Neuronal stem cell (in vitro differentiated cells): ENCODE measurements around the gene FAIM2.

Experiments
- DNase-seq: peaks from one replicate; pipeline ENCODE4 v3.0.0-alpha.2; 2013; ENCODE audit warnings: low spot score
- H2AFZ ChIP-seq: one replicate; pipeline ENCODE4 v1.6.1; 2013; ENCODE audit warnings: mild to moderate bottlenecking, low read length, inconsistent platforms
- H2AK5ac ChIP-seq: 2 replicates; pipeline ENCODE4 v1.6.1; 2013; ENCODE audit warnings: low read depth, mild to moderate bottlenecking, inconsistent platforms, low read length, moderate library complexity, mixed read lengths
- H2BK120ac ChIP-seq: 2 replicates; pipeline ENCODE4 v1.6.1; 2013; ENCODE audit warnings: low read depth, mild to moderate bottlenecking, inconsistent platforms, low read length, moderate library complexity, mixed read lengths
- H2BK12ac ChIP-seq: one replicate; pipeline ENCODE4 v1.6.1; 2013; ENCODE audit warnings: low read length, inconsistent platforms
- H2BK15ac ChIP-seq: 2 replicates; pipeline ENCODE4 v1.6.1; 2013; ENCODE audit warnings: mild to moderate bottlenecking, low read length, inconsistent platforms, mixed read lengths
- H2BK5ac ChIP-seq: one replicate; pipeline ENCODE4 v1.6.1; 2013; ENCODE audit warnings: inconsistent platforms, mild to moderate bottlenecking, low read length, moderate library complexity
- H3K14ac ChIP-seq: one replicate; pipeline ENCODE4 v1.6.1; 2013; ENCODE audit warnings: low read length, inconsistent platforms
- H3K18ac ChIP-seq: 2 replicates; pipeline ENCODE4 v1.6.1; 2013; ENCODE audit warnings: low read length, inconsistent platforms
- H3K23ac ChIP-seq: 2 replicates; pipeline ENCODE4 v1.6.1; 2013; ENCODE audit warnings: low read depth, mild to moderate bottlenecking, mixed read lengths, low read length, inconsistent platforms; ENCODE audit not compliant: poor library complexity
- H3K27ac ChIP-seq: replicated peaks from 3 replicates; pipeline ENCODE4 v1.5.1; 2013; ENCODE audit warnings: low read length, inconsistent platforms
- H3K27me3 ChIP-seq, 3 experiments: 2 replicates each; pipeline ENCODE4 v1.6.1; 2013; ENCODE audit warnings: low read length in 3 of 3, mild to moderate bottlenecking in 2 of 3, inconsistent platforms in 1 of 3, low read depth in 1 of 3, mixed read lengths in 1 of 3, moderate library complexity in 1 of 3; ENCODE audit not compliant: control insufficient read depth in 3 of 3, insufficient read depth in 3 of 3
- H3K36me3 ChIP-seq, 2 donors: replicated peaks in 1 of 2; 2 replicates each; pipeline ENCODE4 v1.6.1; 2013; ENCODE audit warnings: low read length in 2 of 2; ENCODE audit not compliant: control insufficient read depth in 2 of 2, insufficient read depth in 2 of 2
- H3K4ac ChIP-seq: 2 replicates; pipeline ENCODE4 v1.6.1; 2013; ENCODE audit warnings: inconsistent platforms, mild to moderate bottlenecking, low read length, moderate library complexity
- H3K4me1 ChIP-seq, 2 donors: 1 replicate in 1 of 2; 2 replicates in 1 of 2; pipeline ENCODE4 v1.6.1; 2013; ENCODE audit warnings: low read length in 2 of 2, low read depth in 1 of 2; ENCODE audit not compliant: control insufficient read depth in 2 of 2, insufficient read depth in 1 of 2
- H3K4me2 ChIP-seq: one replicate; pipeline ENCODE4 v1.6.1; 2013; ENCODE audit warnings: mild to moderate bottlenecking, low read length, inconsistent platforms; ENCODE audit not compliant: insufficient read depth, poor library complexity, severe bottlenecking
- H3K4me3 ChIP-seq, 2 donors: 2 replicates each; pipeline ENCODE4 v1.5.1; 2013; ENCODE audit warnings: low read length in 2 of 2, mild to moderate bottlenecking in 2 of 2, inconsistent platforms in 1 of 2, moderate library complexity in 1 of 2
- H3K79me1 ChIP-seq: one replicate; pipeline ENCODE4 v1.6.1; 2013; ENCODE audit warnings: low read depth, mild to moderate bottlenecking, inconsistent platforms, low read length, moderate library complexity
- H3K9ac ChIP-seq: one replicate; pipeline ENCODE4 v1.6.1; 2013; ENCODE audit warnings: mild to moderate bottlenecking, low read depth, low read length, inconsistent platforms; ENCODE audit not compliant: poor library complexity
- H3K9me3 ChIP-seq, 2 donors: replicated peaks in 1 of 2; 2 replicates each; pipeline versions ENCODE3 to v1.6.1; 2013; ENCODE audit warnings: low read length in 2 of 2, mild to moderate bottlenecking in 2 of 2, inconsistent platforms in 1 of 2, low read depth in 1 of 2, mixed read lengths in 1 of 2, moderate library complexity in 1 of 2; ENCODE audit not compliant: control insufficient read depth in 2 of 2, insufficient read depth in 1 of 2
- H4K8ac ChIP-seq: one replicate; pipeline ENCODE4 v1.6.1; 2013; ENCODE audit warnings: low read depth, mild to moderate bottlenecking, inconsistent platforms, low read length, moderate library complexity
- H4K91ac ChIP-seq: one replicate; pipeline ENCODE4 v1.6.1; 2013; ENCODE audit warnings: low read length, low read depth, mild to moderate bottlenecking, inconsistent platforms; ENCODE audit not compliant: poor library complexity
- WGBS, 2 donors: extraction: QIAGEN DNeasy Blood & Tissue Kit; methylation state at CpG; one replicate each; pipeline ENCODE4 v1.1.7; 2013; ENCODE audit warnings: missing lambda C conversion rate in 2 of 2, mixed read lengths in 1 of 2; ENCODE audit not compliant: insufficient read length in 2 of 2, insufficient replicate concordance in 1 of 2; ENCODE audit errors: extremely low coverage in 2 of 2; 5-methylcytosine and 5-hydroxymethylcytosine counted together

FAIM2 gene

GRCh38 chr12:49911213-49911605 is 7.5 kb upstream of the FAIM2 start:
- WGBS, 2 donors: no CpG with 5 or more reads among the region's 2 CpGs
- no peak overlapping the region for H3K14ac ChIP-seq
- H2AK5ac ChIP-seq: no peak overlapping the region
- peaks cover 13 to 22% of the 10 kb centered on the region in 2 donors for H3K4me1 ChIP-seq
- no peak overlapping the region for H3K4me3 ChIP-seq
- no peak overlapping the region for H2BK5ac ChIP-seq
- no peak overlapping the region for H3K23ac ChIP-seq
- no peak overlapping the region for H2AFZ ChIP-seq
- H4K8ac ChIP-seq: no peak overlapping the region
- DNase-seq: no peak
- no peak overlapping the region for H3K18ac ChIP-seq
- H2BK15ac ChIP-seq: no peak overlapping the region
- no peak overlapping the region for H3K4me2 ChIP-seq
- H4K91ac ChIP-seq: no peak overlapping the region
- no peaks in the 10 kb centered on the region for H3K9me3 ChIP-seq
- no peaks in the 10 kb centered on the region for H3K79me1 ChIP-seq
- H3K36me3 ChIP-seq: no peaks in the 10 kb centered on the region
- H3K27me3 ChIP-seq: peaks cover 0 to 22% (median 0%) of the 10 kb centered on the region in 3 experiments
- no peak overlapping the region for H3K4ac ChIP-seq
- H2BK12ac ChIP-seq: no peak overlapping the region
- no peak overlapping the region for H3K9ac ChIP-seq
- no peak overlapping the region for H2BK120ac ChIP-seq
- no peak overlapping the region for H3K27ac ChIP-seq

GRCh38 chr12:49910331-49911212 is 6.9 kb upstream of the FAIM2 start:
- peak overlapping the region; percentile 77 for H2BK12ac ChIP-seq
- no peak for DNase-seq
- H2BK15ac ChIP-seq: no peak overlapping the region
- no peak overlapping the region for H3K27ac ChIP-seq
- H3K4me2 ChIP-seq: no peak overlapping the region
- H3K14ac ChIP-seq: peak overlapping the region; percentile 17
- H4K8ac ChIP-seq: no peak overlapping the region
- no peak overlapping the region for H3K4ac ChIP-seq
- no CpG with 5 or more reads among the region's 15 CpGs for WGBS, 2 donors
- H3K23ac ChIP-seq: no peak overlapping the region
- H3K4me1 ChIP-seq: peaks cover 13 to 22% of the 10 kb centered on the region in 2 donors
- peak overlapping the region; percentile 4 for H2BK120ac ChIP-seq
- peak overlapping the region; percentile 88 for H2AFZ ChIP-seq
- no peak overlapping the region for H3K9ac ChIP-seq
- no peak overlapping the region for H3K4me3 ChIP-seq
- peak overlapping the region; percentile 2 for H2AK5ac ChIP-seq
- peaks cover 0 to 25% (median 0%) of the 10 kb centered on the region in 3 experiments for H3K27me3 ChIP-seq
- no peaks in the 10 kb centered on the region for H3K9me3 ChIP-seq
- no peak overlapping the region for H4K91ac ChIP-seq
- no peaks in the 10 kb centered on the region for H3K36me3 ChIP-seq
- no peak overlapping the region for H2BK5ac ChIP-seq
- H3K79me1 ChIP-seq: no peaks in the 10 kb centered on the region
- peak overlapping the region; percentile 38 for H3K18ac ChIP-seq

GRCh38 chr12:49909826-49910225 is 6.1 kb upstream of the FAIM2 start:
- Histone ChIP-seq H3K4me3 (peak overlapping the region in 1 of 2 donors; percentile 3), H4K91ac (peak overlapping the region; percentile 79), H2AFZ (peak overlapping the region; percentile 88), H2BK120ac (peak overlapping the region; percentile 4), H3K4ac (no peak overlapping the region), H3K14ac (peak overlapping the region; percentile 32), H3K27me3 (peaks cover 0 to 29% (median 0%) of the 10 kb centered on the region in 3 experiments), H3K23ac (no peak overlapping the region), H3K9ac (peak overlapping the region; percentile 57), H3K18ac (peak overlapping the region; percentile 94), H2BK12ac (peak overlapping the region; percentile 87), H3K36me3 (no peaks in the 10 kb centered on the region), H3K9me3 (no peaks in the 10 kb centered on the region), H2BK5ac (no peak overlapping the region), H2BK15ac (peak overlapping the region; percentile 40), H2AK5ac (peak overlapping the region; percentile 72), H3K4me2 (no peak overlapping the region), H3K4me1 (peaks cover 13 to 22% of the 10 kb centered on the region in 2 donors), H3K79me1 (no peaks in the 10 kb centered on the region), H4K8ac (no peak overlapping the region), H3K27ac (peak overlapping the region; percentile 50)
- peak; percentile 49 for DNase-seq
- no CpG with 5 or more reads among the region's 16 CpGs for WGBS, 2 donors

- Histone ChIP-seq H3K4me1 (peaks cover 15 to 22% of the 10 kb centered on the region in 2 donors), H3K9me3 (no peaks in the 10 kb centered on the region), H4K8ac (no peak overlapping the region)
These were observed 5.7 kb upstream of the FAIM2 start for GRCh38 chr12:49909356-49909755.

More at GRCh38 chr12:49909356-49909755, 5.7 kb upstream of the FAIM2 start:
- Histone ChIP-seq H4K91ac (peak overlapping the region; percentile 79), H3K14ac (peak overlapping the region; percentile 32), H3K18ac (peak overlapping the region; percentile 94), H2BK15ac (peak overlapping the region; percentile 40), H3K23ac (no peak overlapping the region), H3K4me2 (no peak overlapping the region), H3K4ac (no peak overlapping the region), H3K79me1 (no peaks in the 10 kb centered on the region), H3K36me3 (no peaks in the 10 kb centered on the region), H2BK12ac (peak overlapping the region; percentile 87), H3K4me3 (peak overlapping the region in 1 of 2 donors; percentile 3), H2AK5ac (peak overlapping the region; percentile 72), H3K27me3 (peaks cover 0 to 34% (median 4%) of the 10 kb centered on the region in 3 experiments), H2AFZ (peak overlapping the region; percentile 88), H2BK120ac (no peak overlapping the region), H3K27ac (peak overlapping the region; percentile 50), H3K9ac (peak overlapping the region; percentile 57), H2BK5ac (no peak overlapping the region)
- no peak for DNase-seq
- WGBS, 2 donors: no CpG with 5 or more reads among the region's 4 CpGs
